ENCODE results near the gene CDH4.

- no peak for TF ChIP-seq TAF1 (IDR thresholded peaks at IDR 0.05; ENCODE audit: borderline replicate concordance, insufficient read depth, low read length)
- TF ChIP-seq REST (IDR thresholded peaks at IDR 0.05; ENCODE audit: insufficient read depth in 1 of 2, low read depth in 2 of 2, low read length in 2 of 2): no peak
- no peak for TF ChIP-seq FOXP2 (optimal IDR thresholded peaks at IDR 0.05; ENCODE audit: borderline replicate concordance, extremely low read depth, extremely low read length, insufficient read depth)
- peak; percentile 23; the same call in 1 of the 2 replicates for TF ChIP-seq POLR2AphosphoS5 (IDR thresholded peaks at IDR 0.05; ENCODE audit: low read depth, low read length)
- TF ChIP-seq SIN3A (IDR thresholded peaks at IDR 0.05; ENCODE audit: borderline replicate concordance, insufficient read depth, low read length): no peak
These were observed 22.3 kb downstream of the CDH4 start for GRCh38 chr20:61274326-61274725.

All from PFSK-1 (cell line).